ENCODE results near the gene PALLD.

The PALLD gene

DNA sequence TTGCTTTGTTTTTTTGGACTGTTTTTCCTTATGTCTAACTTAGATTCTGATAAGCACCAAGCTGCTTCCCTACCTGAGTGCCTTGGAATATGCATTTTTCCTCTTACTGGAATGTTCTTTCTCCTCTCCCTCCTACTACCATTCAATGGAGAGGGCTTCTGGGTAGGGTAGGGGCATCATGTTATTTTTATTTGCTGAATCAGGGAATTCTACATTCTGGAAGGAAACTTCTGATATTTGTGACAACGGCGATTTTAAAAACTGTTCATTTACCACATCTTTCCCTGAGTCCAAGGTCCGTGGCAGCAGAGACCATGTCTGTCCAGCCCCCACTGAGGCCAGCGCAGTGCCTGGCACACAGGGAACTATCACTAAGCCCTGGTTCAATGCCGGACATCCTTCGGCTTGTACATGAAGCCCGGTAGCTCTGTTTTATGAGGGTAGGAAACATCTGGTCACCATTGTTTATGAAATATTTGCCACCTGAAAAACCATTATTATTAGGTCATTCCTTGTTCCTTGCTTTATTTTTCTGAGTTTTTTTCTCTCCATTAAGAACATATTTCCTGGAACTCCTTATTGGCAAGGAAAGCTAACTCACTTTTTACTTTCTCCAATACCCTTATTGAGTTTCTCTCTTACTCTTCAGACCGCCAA is 57.0 kb downstream of the PALLD start:
- Mint-ChIP-seq H3K4me3 (no peak overlapping the region), H3K4me1 (no peaks in the 10 kb centered on the region), H3K9me3 (no peaks in the 10 kb centered on the region), H3K27ac (no peak overlapping the region), H3K27me3 (peaks cover 12% of the 10 kb centered on the region)
- ATAC-seq (no peak), DNase-seq (no peak)

DNA sequence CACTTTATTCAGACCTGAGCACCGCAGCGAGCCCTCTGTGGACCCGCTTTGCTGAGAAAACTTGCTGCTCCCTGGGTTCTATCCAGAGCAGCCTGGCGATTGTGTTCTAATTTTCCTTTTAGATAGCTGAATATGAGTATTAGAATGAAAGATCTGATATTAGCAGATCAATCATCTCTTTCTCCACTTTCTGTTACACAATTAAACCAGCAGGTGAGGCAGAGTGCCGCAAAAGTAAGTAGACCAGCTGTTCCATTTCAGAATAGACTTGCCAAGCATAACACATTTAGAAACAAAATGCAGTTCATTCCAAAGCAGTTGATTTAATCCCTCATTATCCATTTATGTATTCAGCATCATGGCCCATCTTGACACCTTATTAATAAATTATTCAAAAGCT is 58.6 kb downstream of the PALLD start:
- Mint-ChIP-seq H3K27ac (no peak overlapping the region), H3K27me3 (peaks cover 15% of the 10 kb centered on the region), H3K4me3 (no peak overlapping the region), H3K4me1 (no peaks in the 10 kb centered on the region), H3K9me3 (no peaks in the 10 kb centered on the region)
- ATAC-seq = no peak
- no peak for DNase-seq

DNA sequence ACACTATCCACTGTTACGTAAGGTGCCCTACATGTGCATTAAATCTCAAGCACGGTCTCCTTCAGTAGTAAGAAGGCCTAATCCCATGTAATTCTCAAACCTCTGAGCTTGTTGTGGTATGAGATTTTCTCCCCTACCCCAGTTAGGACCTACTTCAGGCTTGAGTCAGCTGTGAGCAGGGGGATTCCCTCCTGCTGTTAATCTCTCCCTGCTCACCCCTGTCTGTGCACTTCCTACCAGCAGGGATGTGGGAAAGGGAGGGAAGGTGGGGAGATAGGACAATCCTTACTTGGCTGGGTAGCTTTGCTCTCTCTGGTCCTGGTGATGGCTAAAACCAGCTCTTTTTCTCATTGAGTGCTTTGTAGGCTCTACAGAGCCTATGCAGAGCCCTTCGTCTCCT is 60.8 kb downstream of the PALLD start:
- Mint-ChIP-seq H3K9me3 (no peaks in the 10 kb centered on the region), H3K27ac (peak overlapping the region in 1 of 2 donors; percentile 57), H3K27me3 (peaks cover 15% of the 10 kb centered on the region), H3K4me3 (no peak overlapping the region), H3K4me1 (no peaks in the 10 kb centered on the region)
- ATAC-seq (peak; percentile 20), DNase-seq (no peak)

DNA sequence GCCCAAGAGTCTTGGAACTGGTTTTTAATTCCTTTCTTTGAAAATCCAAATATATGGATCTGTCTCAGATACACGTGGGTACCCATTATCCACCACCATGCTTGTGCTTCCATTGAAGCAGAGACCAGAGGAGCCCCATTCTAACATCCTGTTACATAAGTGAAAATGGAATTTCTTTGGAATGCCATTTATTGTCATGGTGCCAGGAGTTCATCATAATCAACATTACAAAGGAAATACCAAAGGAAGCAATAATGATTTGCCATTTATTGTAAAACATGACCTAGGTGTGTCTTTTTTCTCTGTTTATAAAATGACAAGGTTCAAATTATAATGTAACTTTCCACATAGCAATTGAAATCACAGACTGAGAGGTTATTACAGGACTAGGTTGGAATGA is 61.7 kb downstream of the PALLD start:
- DNase-seq = no peak
- Mint-ChIP-seq H3K27ac (no peak overlapping the region), H3K9me3 (no peaks in the 10 kb centered on the region), H3K4me1 (no peaks in the 10 kb centered on the region), H3K4me3 (no peak overlapping the region), H3K27me3 (peaks cover 15% of the 10 kb centered on the region)
- ATAC-seq = no peak

DNA sequence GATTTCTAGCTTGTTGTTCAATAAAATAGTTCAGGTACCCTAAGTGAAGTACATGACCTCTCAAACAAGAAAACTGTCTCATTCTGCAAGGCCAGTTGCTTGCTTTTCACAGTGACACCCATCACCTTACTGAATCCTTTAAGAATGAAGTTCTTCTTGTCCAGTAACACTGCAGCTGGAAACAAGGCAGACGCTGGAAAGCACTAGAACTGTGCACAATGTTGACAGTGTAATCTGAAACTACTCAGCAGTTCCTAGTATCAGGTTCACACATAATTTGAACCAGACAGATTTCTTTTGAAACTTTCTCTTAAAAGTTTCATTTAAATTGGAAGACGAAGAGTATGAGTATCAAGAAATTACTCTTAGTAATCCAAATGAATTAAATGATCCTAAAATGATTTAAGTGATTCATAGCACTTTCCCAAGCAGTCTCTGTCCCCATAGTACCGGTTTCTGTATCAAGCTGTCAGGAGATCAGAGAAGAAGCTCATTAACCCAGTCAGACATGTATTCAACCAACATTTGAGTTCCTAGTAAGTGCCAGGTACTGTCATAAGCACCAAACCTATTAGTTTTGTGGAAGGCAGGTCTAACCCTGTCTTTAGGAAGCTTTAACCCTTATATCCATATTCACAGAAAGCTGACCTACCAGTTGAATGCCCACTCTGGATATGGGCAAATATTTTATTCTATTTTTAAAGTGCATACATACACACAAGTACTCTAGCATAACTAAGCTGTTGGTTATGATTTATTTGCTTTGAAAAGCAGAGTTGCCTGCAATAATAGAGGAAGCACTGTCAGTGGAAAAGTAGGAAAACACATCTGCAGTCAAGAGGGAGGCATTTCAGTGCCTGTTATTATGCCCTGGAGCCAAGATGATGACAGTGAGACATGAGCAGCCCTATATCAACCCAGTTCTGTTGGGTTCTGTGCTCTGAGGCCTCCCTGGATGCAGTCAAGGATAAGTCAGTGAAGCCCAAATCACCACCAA is 63.6 kb downstream of the PALLD start:
- Mint-ChIP-seq H3K27ac (no peak overlapping the region), H3K4me1 (no peaks in the 10 kb centered on the region), H3K9me3 (no peaks in the 10 kb centered on the region), H3K4me3 (no peak overlapping the region), H3K27me3 (peaks cover 15% of the 10 kb centered on the region)
- no peak for DNase-seq
- no peak for ATAC-seq

DNA sequence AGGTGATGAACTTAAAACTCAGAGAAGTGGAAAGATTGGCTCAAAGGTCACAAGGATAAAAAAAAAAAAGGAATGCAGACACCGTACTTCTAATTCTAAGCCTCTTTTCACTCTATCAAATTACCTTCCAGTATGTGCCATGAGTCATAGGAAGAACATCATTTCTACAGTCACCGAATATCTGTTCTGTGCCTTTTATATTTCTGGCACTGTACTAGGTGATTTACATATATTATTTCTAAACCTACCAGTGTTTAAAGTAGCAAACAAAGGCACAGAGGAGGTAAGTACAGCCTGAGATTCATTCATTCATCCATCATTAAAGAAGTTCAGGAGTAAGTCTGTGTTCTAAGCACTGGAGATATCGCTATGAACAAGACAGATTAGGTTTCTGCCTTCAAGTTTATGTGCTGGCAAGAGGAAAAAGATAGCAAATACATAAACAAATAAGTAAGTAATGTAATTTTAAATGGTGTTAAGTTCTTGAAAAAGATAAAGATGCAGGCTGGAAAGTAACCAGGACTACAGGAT is 65.3 kb downstream of the PALLD start:
- Mint-ChIP-seq H3K4me1 (no peaks in the 10 kb centered on the region), H3K27me3 (peaks cover 15% of the 10 kb centered on the region), H3K9me3 (no peaks in the 10 kb centered on the region), H3K27ac (no peak overlapping the region), H3K4me3 (no peak overlapping the region)
- ATAC-seq (no peak), DNase-seq (no peak)

DNA sequence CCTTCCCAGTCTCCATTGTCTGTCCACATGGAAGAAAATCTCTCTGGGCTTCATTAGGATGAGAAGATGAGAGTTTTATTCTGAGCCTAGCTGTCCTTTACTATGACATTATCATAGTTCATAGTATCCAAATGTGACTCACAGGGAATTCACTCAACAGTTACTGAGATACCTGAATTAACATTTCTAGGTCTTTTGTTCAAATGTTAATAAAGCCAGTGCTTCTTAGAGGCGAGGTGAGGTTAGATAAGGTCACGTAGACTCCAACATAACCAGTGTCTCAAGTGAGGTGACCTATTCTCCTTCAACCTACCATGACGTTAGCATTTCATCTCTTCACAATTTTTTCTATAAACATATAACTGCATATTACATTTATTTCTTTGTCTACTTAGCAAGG is 67.2 kb downstream of the PALLD start:
- H3K27me3 Mint-ChIP-seq = peaks cover under 1% of the 10 kb centered on the region
- ATAC-seq (no peak), DNase-seq (no peak)
- H3K4me3 Mint-ChIP-seq = no peak overlapping the region
- H3K27ac Mint-ChIP-seq = no peak overlapping the region
- H3K4me1 Mint-ChIP-seq = no peaks in the 10 kb centered on the region
- no peaks in the 10 kb centered on the region for H3K9me3 Mint-ChIP-seq

DNA sequence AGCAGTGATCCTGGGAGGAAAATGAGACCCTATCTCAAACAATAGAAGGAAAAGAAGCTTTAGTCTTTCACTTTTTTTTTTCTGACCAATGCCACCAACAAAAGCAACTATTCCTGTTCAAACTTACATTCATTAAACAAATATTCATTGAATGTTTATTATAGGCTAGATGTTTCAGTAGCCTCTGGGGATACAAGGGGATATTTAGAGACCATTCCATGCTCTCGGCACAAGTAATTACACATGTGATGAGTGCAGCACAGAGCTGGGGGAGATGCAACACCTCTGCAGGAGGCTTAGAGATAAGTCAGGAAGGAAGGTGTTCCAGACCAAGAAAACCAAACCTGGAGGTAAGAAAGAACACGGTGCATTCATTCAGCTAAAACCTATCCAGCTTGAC is 68.3 kb downstream of the PALLD start:
- DNase-seq = no peak
- no peaks in the 10 kb centered on the region for H3K27me3 Mint-ChIP-seq
- peak overlapping the region in 1 of 2 donors; percentile 75 for H3K27ac Mint-ChIP-seq
- no peaks in the 10 kb centered on the region for H3K4me1 Mint-ChIP-seq
- ATAC-seq = no peak
- no peaks in the 10 kb centered on the region for H3K9me3 Mint-ChIP-seq
- no peak overlapping the region for H3K4me3 Mint-ChIP-seq

DNA sequence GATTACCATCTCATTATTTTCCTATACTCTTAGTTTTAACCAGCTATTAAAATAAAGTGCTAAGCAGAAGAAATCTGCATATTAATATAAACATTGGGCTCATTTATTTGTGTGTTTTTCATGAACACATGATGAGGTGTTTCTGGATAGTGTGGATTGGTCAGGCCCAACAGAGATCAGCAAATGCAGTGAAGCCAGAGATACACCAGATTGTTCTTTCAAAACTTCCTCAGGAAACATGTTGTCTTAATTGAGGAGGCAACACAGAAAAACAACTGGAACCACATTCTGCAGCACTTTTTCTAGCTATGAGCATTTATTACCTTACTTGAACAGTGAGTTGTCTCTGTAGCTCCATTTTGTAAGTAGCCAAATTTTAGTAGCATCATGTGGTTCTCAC is 69.9 kb downstream of the PALLD start:
- H3K27ac Mint-ChIP-seq = no peak overlapping the region
- H3K9me3 Mint-ChIP-seq = no peaks in the 10 kb centered on the region
- no peaks in the 10 kb centered on the region for H3K27me3 Mint-ChIP-seq
- no peak overlapping the region for H3K4me3 Mint-ChIP-seq
- ATAC-seq (no peak), DNase-seq (no peak)
- no peaks in the 10 kb centered on the region for H3K4me1 Mint-ChIP-seq

DNA sequence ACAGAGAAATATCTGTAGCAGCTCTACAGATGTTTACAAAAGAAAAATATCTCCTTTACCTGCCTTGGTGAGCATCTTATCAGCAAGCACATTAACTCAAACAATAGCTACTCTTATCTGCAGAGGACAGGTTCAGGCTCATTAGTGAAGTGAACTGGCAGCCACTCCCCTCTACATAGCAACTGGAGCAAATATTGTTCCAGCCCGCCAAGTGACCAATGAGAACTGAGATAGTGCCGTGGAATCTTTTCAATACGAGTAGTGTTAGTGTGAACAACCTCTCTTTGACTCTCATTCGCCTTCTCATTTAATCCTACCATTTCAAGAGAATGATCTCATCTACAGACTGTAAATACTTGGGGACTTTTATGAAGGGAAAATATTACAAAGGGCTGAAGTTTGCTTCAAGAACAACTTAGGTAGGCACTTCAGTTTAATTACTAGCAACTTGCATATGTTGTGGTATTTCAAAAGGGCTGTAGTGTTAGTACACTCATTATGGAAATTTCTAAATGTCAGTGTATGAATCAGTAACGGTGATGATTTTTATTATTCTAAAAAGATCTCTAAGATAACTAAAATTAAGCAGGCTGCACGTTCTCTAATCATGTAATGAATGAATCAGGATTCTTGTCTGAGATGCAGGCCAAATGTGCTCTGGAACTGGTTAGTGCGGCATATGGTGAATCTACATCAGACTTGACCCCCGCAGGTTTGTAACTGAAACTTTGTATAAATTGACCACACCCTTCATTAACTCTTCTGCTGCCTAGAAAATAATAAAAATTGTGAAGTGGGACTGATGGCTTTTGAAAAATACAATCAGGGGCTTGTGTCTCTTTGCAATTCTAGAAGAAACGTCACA is 72.4 kb downstream of the PALLD start:
- ATAC-seq (peak; percentile 82), DNase-seq (peak in 1 of 2 donors; percentile 11)
- no peak overlapping the region for H3K27ac Mint-ChIP-seq
- H3K4me1 Mint-ChIP-seq = no peaks in the 10 kb centered on the region
- H3K4me3 Mint-ChIP-seq = no peak overlapping the region
- H3K27me3 Mint-ChIP-seq = no peaks in the 10 kb centered on the region
- peaks cover 0 to 6% of the 10 kb centered on the region in 2 donors for H3K9me3 Mint-ChIP-seq

DNA sequence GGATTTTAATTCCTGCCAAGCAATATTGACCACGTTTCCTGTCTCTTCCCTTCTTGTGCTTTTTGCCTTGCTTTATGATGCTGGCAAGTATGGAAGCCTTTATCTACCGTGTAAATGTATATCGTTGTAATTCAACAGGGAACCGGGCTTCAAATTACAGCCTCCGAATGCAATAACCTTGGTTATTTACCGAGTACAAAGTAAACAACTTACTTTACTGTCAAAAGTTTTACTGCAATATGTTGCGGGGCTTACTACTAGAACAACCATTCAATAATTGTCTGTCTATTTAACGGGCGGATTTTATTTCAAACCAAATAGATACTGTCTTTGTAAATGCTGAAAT is 73.1 kb downstream of the PALLD start:
- H3K27ac Mint-ChIP-seq = no peak overlapping the region
- peaks cover 5 to 12% of the 10 kb centered on the region in 2 donors for H3K9me3 Mint-ChIP-seq

DNA sequence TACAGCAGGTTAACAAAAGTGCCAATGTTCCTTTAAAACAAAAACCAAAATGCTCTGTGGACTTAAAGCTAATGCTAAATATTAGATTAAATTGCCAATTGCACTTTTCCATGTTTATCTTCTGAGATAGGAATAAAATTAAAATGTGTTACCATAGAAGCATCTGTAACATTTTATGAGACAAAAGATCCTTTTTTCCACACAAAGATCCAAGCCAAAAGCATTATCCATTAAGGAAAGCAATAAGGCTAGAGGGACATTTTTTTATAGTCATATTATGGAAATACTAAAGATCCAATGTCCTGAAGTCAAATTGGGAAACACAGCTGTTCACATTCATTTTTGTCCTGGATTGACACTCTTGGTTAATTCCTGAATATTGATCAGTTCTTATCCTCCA is 73.6 kb downstream of the PALLD start:
- DNase-seq (no peak), ATAC-seq (no peak)
- no peak overlapping the region for H3K4me3 Mint-ChIP-seq
- H3K9me3 Mint-ChIP-seq = peaks cover 8 to 15% of the 10 kb centered on the region in 2 donors
- no peaks in the 10 kb centered on the region for H3K4me1 Mint-ChIP-seq
- H3K27me3 Mint-ChIP-seq = no peaks in the 10 kb centered on the region
- H3K27ac Mint-ChIP-seq = no peak overlapping the region

More for the DNA sequence above, 73.1 kb downstream of the PALLD start:
- Mint-ChIP-seq H3K4me3 (no peak overlapping the region), H3K4me1 (no peaks in the 10 kb centered on the region), H3K27me3 (no peaks in the 10 kb centered on the region)
- no peak for DNase-seq
- ATAC-seq = no peak

DNA sequence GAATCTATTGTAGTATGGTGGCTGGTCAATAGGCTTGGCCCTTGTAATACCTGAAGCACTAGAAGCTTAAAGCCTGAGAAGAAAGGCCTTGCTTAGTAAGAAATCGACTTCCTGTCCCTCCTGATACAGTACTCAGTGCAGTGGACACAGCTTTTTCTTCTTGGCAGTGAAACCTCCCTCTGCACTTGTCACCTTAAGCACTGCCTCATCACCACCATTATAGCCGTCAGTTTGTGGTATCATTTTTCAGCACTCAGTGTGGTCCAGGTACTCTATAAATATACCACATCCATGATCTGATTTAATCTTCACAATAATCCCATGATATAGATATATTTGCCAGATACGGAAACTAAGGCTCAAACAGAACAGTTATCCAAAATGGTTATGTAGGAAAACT is 75.2 kb downstream of the PALLD start:
- DNase-seq = no peak
- Mint-ChIP-seq H3K27me3 (no peaks in the 10 kb centered on the region), H3K9me3 (peaks cover 8 to 15% of the 10 kb centered on the region in 2 donors), H3K4me3 (no peak overlapping the region), H3K4me1 (no peaks in the 10 kb centered on the region), H3K27ac (no peak overlapping the region)
- ATAC-seq = no peak

DNA sequence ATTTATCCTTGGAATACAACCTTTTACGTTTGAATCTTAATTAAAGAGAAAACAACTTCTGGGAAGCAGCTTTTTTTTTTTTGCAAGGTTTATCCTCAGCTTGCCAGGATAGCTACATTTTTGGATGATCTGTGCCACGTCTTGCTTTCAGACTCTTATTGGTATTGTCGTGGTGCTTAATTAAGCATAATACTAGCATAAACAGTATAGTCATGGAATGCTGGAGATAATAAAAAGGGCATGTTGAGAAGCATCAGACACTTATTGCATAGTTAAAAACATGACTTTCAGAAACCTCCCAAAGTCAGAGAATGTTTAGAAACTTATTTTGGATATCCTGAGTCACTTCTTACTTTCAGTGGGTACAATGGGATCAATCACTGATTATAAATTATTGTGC is 77.0 kb downstream of the PALLD start:
- ATAC-seq (no peak), DNase-seq (no peak)
- no peak overlapping the region for H3K27ac Mint-ChIP-seq
- H3K4me1 Mint-ChIP-seq = no peaks in the 10 kb centered on the region
- no peaks in the 10 kb centered on the region for H3K27me3 Mint-ChIP-seq
- H3K9me3 Mint-ChIP-seq = peaks cover 8 to 20% of the 10 kb centered on the region in 2 donors
- no peak overlapping the region for H3K4me3 Mint-ChIP-seq

DNA sequence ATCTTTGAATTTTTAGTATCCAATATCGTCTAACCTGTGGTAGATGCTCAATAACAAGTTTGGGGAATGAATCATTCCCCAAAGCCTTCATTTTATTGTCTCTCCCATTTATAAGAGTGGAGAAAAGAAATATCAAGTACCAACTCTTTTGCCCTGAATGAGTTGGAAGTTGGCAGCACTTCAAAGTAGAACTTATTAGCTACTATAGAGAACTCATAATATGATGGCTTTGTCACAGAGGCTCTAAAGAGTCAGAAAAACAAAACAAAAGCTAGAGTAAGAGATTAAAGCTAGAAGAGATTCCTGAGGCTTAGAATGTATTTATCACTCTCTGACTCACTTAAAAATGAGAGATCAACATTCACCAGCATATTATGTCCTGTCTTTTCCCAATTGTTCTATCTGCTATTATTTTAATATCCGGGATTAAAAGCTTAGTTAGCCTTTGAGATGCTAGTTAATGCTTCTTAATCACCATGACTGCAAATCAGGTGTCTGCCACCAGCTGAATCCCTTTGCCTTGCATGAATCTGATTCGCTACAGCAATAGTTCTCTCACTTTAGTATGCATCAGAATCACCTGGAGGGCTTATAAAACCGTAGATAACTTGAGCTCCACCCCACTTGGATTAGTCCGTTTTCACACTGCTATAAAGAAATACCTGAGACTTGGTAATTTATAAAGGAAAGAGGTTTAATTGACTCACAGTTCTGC is 77.9 kb downstream of the PALLD start:
- Mint-ChIP-seq H3K9me3 (peaks cover 8 to 20% of the 10 kb centered on the region in 2 donors), H3K4me1 (no peaks in the 10 kb centered on the region), H3K27ac (no peak overlapping the region), H3K4me3 (no peak overlapping the region), H3K27me3 (no peaks in the 10 kb centered on the region)
- DNase-seq (no peak), ATAC-seq (no peak)
